ENCODE results near the gene ATPAF1. TPM values are rescaled to one million over a fixed set of nuclear protein-coding genes. Genes with fewer than 3 reads are reported as not detected.
"Not testable (repeated sequence)": the region's sequence is repeated elsewhere in the genome, so short reads cannot be mapped to it uniquely, and the experiment has no call there.

The ATPAF1 gene
- total RNA-seq, 1 donor from 2014 or later: 39.6 TPM

GRCh38 chr1:46699666-46700065 lies 31.5 kb upstream of the ATPAF1 start:
- H3K4me3 ChIP-seq (ENCODE audit: low read depth, low read length): no peak overlapping the region
- no peak for TF ChIP-seq CTCF (conservative IDR thresholded peaks at IDR 0.05; ENCODE audit: low read depth, low read length)
- DNase-seq (ENCODE audit: low read depth): no peak

- TF ChIP-seq CTCF (conservative IDR thresholded peaks at IDR 0.05; ENCODE audit: low read depth, low read length): no peak
- DNase-seq (ENCODE audit: low read depth): no peak
- no peak overlapping the region for H3K4me3 ChIP-seq (ENCODE audit: low read depth, low read length)
These were observed 28.9 kb upstream of the ATPAF1 start for GRCh38 chr1:46697053-46697452.

- not testable (repeated sequence) for H3K4me3 ChIP-seq (ENCODE audit: low read depth, low read length); DNase-seq (ENCODE audit: low read depth)
These were observed 26.5 kb upstream of the ATPAF1 start for GRCh38 chr1:46694676-46695075.

- H3K4me3 ChIP-seq (ENCODE audit: low read depth, low read length): no peak overlapping the region
- no peak for TF ChIP-seq CTCF (conservative IDR thresholded peaks at IDR 0.05; ENCODE audit: low read depth, low read length)
- no peak for DNase-seq (ENCODE audit: low read depth)
These were observed 24.9 kb upstream of the ATPAF1 start for GRCh38 chr1:46692811-46693770.

GRCh38 chr1:46691997-46692790 lies 24.0 kb upstream of the ATPAF1 start:
- no peak overlapping the region for H3K4me3 ChIP-seq (ENCODE audit: low read depth, low read length)
- DNase-seq (ENCODE audit: low read depth): no peak
- peak; percentile 25 for TF ChIP-seq CTCF (conservative IDR thresholded peaks at IDR 0.05; ENCODE audit: low read depth, low read length)

- no peak for DNase-seq (ENCODE audit: low read depth)
- no peak for TF ChIP-seq CTCF (conservative IDR thresholded peaks at IDR 0.05; ENCODE audit: low read depth, low read length)
- no peak overlapping the region for H3K4me3 ChIP-seq (ENCODE audit: low read depth, low read length)
These were observed 22.8 kb upstream of the ATPAF1 start for GRCh38 chr1:46690931-46691421.

- no peak for DNase-seq (ENCODE audit: low read depth)
- no peak for TF ChIP-seq CTCF (conservative IDR thresholded peaks at IDR 0.05; ENCODE audit: low read depth, low read length)
- H3K4me3 ChIP-seq (ENCODE audit: low read depth, low read length): no peak overlapping the region
These were observed 21.7 kb upstream of the ATPAF1 start for GRCh38 chr1:46689897-46690296.
